GM12872 (cell line): ENCODE measurements around the gene CTRB1.

Experiments used
- TF ChIP-seq, protein P1 (sequence below): IDR thresholded peaks from 3 replicates; pipeline ENCODE4 v1.5.1; 2011; ENCODE audit warnings: low read depth, mild to moderate bottlenecking, low read length, moderate library complexity; ENCODE audit not compliant: insufficient read depth

The CTRB1 gene

DNA sequence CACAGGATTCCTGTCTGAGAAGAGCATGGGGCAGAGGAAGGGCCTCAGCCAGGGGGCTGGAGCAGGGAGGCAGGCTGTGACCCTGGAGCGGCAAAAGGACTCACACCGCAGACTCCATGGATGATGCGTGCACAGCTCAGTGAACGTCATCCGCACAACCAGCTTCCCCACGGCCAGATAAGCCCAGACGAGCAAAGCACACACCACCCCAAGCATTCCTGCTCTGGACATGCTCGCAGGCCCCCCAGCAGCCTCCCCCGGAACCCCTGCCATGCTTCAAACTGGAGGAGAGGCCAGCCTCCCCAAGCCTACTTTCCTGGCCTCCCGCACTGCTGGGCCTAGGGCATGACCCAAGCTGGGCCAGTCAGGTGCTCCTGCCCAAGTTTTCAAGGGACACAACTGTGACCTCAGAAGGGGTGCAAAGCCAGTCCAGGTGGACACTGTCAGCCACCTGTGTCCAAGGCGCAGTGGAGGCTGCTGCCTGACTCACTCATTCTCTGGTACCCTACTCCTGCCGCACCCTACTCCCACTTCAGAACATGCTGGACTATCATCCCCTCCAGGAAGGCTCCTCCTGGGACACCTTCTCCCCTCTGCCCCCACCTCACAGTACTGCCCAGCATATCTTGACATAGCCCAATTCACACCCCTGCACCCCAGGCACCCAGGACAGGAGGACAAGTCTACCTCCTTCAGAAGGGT, 27.9 kb downstream of the CTRB1 start:
- TF ChIP-seq, protein P1, sequence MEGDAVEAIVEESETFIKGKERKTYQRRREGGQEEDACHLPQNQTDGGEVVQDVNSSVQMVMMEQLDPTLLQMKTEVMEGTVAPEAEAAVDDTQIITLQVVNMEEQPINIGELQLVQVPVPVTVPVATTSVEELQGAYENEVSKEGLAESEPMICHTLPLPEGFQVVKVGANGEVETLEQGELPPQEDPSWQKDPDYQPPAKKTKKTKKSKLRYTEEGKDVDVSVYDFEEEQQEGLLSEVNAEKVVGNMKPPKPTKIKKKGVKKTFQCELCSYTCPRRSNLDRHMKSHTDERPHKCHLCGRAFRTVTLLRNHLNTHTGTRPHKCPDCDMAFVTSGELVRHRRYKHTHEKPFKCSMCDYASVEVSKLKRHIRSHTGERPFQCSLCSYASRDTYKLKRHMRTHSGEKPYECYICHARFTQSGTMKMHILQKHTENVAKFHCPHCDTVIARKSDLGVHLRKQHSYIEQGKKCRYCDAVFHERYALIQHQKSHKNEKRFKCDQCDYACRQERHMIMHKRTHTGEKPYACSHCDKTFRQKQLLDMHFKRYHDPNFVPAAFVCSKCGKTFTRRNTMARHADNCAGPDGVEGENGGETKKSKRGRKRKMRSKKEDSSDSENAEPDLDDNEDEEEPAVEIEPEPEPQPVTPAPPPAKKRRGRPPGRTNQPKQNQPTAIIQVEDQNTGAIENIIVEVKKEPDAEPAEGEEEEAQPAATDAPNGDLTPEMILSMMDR = no peak

DNA sequence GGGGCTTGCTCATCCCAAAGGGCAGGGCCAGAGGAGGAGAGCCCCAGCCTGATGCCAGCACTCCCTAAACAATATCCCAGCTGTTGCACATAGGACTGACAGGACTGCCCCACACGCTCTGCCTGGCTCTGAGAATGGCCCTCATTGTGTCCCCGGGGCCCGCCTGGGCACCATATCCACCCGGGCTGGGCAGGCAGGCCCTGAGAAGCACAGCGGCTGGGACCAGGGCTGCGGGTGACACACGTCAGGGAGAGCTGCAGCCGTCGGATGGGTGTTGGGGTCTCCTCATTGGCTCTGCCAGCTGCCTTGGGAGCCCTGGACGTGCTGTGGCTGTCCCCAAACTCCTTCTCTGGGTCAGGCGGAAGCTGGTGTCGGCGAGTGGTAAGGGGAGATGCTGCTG, 28.5 kb downstream of the CTRB1 start:
- TF ChIP-seq, protein P1 = no peak

DNA sequence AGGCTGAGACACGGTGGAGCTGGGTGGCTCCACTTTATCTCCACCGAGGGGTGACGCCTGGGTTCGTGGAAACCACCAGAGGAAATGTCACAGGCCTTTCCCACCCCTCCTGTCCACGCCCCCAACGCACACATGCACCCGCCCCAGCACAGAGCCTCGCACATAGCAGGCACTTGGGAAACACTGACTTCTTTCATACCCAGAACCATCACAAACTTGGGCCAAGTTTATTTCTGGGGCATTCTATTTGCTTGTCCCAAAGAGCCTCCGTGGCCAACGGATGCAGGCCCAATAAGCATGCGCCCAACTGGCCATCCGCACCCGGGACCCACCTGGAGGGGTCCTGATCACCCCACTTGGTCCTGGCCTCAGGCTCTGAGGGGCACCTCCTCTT, 29.4 kb downstream of the CTRB1 start:
- TF ChIP-seq, protein P1 = no peak

DNA sequence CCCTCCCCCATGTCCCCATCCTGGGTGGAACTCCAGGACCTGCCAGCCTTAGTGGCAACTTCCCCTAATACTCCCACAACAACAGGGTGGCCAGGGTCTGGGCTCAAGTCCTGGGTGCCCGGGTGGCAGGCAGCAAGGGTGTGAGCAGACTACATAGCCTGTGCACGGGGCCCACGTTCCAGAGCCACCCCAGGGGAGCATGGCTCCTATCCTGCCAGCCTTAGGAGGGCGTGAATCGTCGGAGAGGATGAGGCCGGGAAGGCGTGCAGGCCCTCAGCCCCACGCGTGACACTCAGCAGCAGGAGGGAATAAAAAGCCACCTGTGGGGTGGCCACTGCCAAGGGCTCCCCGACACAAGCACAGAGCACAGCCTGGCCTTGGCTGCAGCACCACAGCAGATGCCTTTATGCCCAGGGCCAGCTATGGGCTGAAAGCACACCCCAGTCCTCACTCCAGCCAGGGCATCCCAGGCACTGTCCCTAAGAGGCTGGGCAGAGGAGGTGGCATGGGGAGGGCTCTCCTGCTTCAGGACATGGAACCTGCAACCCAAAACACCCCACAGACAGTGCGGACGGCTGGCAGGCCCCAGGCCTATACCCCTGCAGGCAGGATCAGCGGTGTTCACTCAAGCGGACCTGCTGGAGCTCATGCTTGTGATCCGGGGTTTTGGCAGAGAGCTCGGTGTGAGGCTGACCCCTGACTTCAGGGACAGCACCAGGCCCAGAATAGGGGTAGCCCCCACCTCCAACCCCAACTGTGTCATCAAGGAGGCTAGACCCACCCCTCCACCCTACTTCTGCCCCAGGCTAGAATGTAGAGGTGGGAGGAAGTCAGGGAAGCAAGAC, 30.0 kb downstream of the CTRB1 start:
- TF ChIP-seq, protein P1 = no peak

DNA sequence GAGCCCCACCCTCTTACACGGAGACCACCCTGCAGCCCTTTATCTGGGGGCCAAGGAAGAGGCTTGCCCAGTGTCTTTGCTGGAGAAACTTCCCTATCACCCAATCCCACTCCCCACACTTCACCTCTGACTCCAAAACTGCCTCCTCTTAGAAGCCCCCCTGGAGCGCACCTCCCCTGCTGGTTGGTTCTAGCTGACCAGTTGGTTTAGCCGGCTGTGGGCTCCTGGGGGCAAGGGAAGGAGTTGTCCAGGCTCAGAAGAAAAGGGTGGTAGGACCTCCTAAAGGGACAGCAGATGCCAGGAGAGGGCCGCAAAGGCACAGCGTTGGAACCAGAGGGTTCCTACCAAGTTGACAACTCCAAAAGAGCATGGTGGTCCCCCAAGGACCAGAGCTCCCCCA, 30.7 kb downstream of the CTRB1 start:
- TF ChIP-seq, protein P1 = no peak

GRCh38 chr16:75250089-75250808, 31.5 kb downstream of the CTRB1 start:
- TF ChIP-seq, protein P1 = no peak

- TF ChIP-seq, protein P1 = no peak
Measured at GRCh38 chr16:75250809-75251279, 32.1 kb downstream of the CTRB1 start.
